Left hindlimb (tissue), 1 donor: ENCODE measurements around the gene DCANP1.
A peak's percentile ranks its signal among the peaks of the same experiment; 100 is the strongest.

Source experiments
- DNase-seq: peaks from one replicate; pipeline ENCODE4 v3.0.0-alpha.2; 2018

The DCANP1 gene

DNA sequence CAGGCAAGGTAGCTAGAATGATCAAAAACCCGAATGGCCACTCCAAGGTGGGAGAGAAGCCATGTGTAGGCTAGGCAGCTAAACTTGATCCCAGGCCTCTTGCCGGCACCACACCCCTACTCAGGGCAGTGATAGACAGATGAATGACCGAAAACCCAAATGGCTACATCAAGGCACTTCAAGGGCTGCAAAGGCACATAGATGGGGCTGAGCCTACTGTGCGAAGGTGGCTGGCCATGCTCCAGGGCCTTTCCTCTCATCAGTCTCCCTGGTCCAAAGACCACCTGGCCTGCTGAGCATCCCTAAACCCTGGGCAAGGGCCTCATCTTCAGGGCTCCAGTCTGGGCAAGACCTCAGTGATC lies 8.7 kb upstream of the DCANP1 start:
- no peak for DNase-seq

DNA sequence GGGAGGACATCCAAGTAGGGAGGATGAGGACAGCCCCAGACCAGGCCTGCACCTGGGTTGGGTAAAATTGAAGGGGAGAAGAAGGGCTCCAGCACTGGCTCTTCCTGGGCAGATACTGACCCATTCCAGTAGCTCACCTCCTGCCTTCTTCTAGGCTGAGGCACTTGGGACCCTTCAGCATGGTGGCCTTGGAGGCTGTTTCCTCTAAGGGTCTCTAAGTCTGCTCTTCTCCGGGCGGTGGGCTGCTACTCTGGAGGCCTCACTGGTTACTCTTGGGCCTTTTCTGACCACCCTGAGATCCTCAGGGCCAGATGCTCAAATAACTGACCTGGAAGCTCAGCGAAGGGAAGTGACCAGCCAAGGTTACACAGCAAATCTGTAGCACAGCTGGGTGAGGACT lies 7.8 kb upstream of the DCANP1 start:
- DNase-seq, result no peak

DNA sequence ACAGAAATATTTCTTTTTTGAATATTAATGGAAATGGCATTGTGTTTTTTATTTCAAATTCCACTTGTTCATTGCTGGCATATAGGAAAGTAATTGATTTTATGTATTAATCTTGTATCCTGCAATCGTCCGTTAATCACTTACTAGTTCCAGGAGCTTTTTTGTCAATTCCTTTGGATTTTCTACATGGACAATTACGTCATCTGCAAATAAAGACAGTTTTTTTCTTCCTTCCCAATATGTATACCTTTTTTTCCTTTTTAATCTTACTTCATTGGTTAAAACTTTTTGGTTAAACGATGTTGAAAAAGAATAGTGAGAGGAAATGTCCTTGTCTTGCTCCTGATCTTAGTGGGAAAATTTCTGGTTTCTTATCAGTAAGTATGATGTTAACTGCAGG lies 6.5 kb upstream of the DCANP1 start:
- DNase-seq, result no peak

GRCh38 chr5:135452321-135453030 lies 5.3 kb upstream of the DCANP1 start, which contains the start of gene TIFAB:
Gene TIFAB, minus strand, starts transcription at chr5:135452351. Its CDS starts 2,412 bp downstream, at chr5:135449939.
- no peak for DNase-seq

DNA sequence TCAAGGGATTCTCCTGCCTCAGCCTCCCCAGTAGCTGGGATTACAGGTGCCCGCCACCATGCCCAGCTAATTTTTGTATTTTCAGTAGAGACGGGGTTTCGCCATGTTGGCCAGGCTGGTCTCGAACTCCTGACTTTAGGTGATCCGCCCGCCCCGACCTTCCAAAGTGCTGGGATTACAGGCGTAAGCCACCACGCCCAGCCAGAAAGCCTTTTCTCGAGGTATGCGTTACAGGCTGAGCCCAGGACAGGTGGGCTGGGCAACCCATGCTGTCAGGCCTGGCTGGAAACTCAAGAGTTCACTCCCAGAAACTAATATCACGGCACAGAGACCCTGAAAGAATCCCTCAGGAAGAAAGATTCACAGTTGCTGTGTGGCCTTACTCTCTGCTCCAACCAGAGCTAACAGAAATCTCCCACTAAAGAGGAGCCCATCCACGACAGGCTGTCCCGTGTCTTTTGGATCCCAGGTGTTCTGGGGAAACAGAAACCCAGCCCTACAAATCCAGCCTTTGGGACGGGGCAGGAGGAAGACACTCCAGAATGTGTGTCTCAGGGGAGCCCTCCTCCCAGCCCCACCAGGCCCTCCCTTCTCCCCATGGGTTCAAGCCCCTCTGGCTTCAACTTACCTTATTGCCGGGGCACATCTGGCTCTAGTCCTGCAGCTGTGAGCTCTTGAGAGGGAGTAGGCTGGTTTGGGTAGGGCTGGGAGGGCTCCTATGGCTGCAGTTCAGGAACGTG lies 4.6 kb upstream of the DCANP1 start:
- no peak for DNase-seq

DNA sequence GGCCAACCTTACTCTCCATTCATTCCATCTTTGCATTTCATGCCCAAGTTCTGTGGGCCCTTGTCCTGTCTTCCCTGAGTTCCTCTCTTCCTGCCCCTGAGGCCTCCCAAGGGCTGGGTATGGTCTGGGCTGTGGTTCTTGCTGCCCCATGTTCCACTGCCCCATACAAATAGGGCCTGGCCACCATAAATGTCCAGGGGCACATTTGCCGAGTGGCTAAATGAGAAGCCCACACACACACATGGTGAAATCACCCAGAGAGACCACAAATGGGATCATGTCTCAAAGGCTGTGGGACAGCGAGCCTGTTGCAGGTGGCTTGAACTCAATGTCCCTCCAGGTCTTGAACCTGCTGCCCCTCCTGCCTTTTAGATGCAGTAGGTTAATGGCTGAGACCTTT lies 3.8 kb upstream of the DCANP1 start:
- no peak for DNase-seq

- DNase-seq, result no peak
Observed at GRCh38 chr5:135450336-135450735, 3.2 kb upstream of the DCANP1 start.

DNA sequence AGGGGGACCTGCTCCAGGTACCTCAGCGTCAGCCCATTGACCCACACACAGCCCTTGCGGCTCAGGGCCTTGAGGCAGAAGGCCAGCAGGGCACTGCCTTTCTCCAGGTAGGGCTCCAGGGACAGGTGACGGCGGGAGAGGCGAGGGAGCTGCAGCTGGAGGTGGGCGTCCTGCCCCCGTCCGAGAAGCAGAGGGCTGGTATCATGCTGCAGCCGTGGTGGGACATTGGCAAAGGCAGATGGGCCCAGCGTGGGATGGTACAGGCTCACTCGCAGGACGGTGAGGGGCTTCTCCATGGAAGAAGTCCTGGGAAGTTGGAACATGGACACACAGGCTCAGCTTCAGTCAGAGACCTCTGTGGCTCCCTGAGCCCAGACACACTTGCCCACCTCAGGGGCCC lies 2.5 kb upstream of the DCANP1 start:
- DNase-seq, result no peak

DNA sequence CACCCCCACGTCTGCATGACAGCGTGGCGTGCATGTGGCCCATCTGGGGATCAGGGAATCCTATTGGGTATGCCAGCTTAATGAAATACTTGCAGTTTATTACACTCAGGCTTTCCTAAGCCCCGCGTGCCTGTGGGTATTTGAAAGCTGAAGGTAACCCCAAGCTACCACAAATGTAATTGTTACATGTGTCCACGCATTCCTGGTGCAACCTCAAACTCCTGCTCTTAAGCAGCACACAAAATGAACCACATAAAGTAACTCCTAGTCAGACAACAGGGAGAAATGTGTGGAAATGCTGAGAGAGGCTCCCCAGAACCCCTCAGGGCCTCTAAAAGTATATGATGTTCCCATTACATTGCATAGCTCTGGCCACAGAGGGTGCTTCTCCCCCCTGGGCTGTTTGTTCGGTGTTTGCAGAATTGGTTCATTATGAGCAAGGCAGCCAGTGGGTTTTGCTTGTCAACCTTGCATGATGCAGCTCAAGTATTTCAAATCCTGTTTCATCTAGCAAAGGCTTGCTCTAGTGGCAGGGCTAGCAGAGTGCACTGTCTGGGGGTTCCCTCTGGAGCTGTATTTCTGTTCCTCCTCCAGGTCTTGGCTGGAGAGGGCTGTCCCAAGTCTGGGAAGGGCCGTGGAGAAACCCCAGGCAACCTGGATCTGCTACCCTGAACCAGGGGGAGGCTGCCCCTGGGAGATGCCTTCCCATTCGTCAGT lies 1.8 kb upstream of the DCANP1 start:
- DNase-seq, result no peak

DNA sequence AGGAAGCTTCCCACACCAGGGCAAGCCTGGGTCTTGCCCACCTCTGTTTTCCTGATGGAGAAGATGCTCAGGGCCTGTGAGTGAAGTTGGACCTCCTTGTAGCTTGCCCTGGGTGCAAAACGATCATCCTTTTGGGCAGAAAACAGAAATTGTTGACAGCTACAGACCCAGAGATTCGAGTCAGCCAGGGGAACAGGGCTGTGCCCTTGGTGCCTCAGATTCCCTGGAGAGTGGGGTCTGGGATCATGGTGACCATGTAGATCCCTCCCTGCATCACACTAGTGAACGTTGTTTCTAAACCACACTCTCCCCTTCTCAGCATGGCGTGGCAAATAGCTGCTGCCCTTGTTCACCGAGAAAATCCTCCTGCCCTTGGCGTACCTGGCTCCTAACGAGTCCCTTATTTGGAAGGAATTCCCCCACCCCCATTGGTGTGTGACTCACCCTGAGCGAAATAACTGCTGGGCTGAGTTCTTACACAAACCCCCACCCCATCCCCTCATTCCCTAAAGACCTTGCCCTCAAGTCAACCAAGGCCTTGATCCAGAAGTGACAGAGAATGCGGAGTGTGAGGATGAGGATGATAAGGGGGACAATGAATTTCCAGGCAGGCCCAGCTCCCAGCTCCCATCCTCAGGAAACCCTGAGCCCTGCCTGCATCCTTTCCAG lies 1.1 kb upstream of the DCANP1 start:
- DNase-seq, result no peak

GRCh38 chr5:135446615-135447014 lies 533 bp downstream of the DCANP1 start:
- no peak for DNase-seq

DNA sequence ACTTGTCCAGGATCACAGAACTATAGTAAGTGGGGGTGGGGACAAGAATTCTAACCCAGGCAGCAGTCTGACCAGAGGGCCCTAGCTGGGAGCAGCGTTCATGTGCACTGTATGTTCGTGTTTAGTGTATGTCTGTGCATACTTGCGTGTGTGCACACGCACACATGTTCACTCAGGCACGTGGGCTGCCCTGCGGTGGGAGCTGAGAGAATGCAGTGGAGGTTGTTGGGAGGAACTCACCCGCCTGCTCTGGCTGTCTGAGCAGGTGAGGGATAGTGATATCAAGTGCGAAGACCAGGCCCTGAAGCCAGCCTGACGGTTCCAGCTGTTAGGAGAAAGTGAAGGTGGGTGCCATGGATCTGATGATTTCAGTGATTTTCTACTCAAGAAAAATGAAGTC lies 942 bp downstream of the DCANP1 start:
- DNase-seq, result no peak

DNA sequence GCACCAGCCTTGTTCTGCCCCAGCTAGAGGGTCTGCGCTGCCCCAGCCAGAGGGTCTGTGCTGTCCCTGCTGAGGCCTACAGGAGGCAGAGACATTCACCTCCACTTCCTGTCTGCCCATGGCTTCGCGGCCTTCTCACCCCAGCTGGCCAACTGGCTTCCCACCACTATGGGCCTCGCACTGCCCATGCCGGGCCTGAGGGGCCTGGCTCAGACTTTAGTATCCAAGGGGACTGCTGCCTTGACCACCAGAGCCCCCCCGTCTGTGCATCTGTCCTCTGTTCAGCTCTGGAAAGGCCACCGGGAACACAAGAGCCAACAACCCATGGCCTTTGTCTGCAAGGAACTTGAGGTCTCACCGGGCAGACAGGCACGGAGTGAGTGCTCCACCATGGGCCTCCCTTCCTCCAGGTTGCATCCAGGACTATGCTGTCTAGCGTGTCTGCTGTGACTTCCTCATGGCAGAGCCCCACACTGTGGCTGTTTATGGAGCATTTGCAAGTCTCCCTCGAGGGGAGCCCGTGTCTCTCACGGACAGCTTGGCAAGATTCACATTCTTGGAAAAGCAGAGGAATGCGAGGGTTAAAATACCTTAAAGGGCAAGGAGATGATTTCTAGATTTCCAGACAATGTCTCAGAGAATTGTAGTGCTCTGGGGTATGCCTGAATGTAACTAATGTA lies 1.7 kb downstream of the DCANP1 start:
- DNase-seq, result no peak

DNA sequence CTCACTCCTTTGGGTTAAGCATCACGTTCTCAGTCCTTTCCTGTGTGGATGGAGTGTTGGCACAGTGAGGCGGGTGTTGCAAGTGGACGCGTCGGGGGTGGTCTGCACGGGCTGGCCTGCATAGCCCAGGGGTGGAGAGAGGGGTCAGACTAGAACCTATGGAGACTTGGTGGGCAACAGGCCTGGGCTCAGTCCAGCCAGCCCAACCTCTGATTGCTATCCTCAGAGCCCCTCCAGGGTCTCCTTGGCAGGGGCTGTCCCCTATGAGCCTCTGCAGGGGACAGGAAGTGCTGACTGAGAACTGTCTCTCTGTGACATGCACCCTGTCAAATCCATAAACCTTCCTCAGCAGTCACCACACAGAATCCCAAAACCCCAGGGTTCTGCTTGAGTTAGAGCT lies 2.3 kb downstream of the DCANP1 start:
- DNase-seq, result no peak

- DNase-seq, result no peak
Observed at GRCh38 chr5:135444360-135444759, 2.8 kb downstream of the DCANP1 start.

- DNase-seq, result peak; percentile 72
Observed at GRCh38 chr5:135443161-135443960, 3.8 kb downstream of the DCANP1 start.

DNA sequence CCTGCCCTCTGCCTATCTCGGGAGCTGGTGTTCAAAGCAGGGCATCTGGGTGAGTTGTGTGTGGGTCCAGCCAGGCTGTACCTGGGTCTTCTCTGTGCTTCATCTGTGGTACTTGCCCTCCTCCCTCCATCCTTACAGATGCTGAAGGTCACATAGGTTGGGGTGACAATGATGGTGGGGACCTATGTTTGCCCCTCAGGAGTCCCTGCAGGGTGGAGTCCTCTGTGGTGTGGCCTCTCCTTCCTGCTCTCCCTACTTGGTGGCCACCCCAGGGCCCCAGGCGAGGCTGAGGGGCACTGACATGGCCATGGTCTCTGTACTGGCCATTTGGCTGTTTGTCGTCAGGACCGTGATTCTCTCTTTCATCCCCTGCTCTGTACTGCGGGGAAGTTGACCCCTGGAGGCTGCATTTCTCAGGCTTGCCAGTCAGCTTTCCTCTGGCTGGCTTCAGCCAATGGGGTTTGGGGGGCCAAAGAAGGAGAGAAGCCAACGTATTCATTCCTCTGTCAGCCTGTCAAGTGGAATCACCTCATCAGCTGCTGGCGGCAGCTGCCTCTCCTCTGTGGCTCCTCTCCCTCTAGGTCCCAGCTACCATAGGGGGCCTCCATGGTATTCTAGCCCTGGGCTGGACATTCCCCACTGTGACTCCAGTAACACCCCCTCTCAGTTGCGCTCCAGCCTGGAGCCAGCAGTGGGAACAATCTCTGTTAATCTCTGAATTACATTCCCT lies 4.6 kb downstream of the DCANP1 start:
- no peak for DNase-seq

DNA sequence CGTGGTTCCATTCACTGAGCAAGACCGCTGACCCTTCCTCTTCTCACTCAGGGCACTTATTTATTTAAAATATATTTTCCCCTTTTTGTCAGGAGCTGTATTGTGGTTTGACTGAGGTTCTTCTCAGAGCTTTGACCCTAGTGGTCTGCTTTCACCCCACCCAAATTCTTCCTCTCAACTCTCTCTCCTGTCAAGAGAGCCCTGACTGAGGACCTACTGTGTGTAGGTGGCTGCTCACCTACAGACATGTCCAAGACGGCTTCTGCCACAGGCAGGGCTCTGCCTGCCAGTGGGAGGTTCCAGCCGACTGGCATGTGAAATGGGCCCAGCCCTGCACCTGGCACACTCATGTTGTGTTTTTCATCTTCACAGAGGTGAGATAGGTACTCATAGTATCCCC lies 5.2 kb downstream of the DCANP1 start:
- no peak for DNase-seq

DNA sequence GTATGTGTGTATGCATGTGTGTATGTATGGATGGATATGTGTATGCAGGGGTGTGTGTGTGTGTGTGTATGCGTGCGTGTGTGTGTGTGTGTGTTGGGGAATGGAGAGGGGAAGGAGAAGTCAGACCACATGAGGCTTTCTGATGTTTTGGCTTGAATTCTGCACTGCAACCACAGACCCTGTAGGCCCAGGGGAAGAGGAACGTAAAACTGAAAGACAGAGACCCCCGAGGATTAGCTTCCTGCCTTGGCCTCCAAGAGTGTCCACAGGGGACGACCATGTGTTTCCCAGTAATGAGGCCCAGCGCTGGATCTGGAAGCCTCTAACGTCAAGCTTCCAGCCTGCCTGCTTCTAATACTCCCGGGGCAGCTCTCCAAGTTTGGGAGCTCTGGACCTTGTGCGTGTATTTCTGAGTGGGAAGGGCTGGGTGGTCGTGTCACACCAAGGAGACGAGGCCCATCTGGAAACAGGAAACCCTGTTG lies 5.8 kb downstream of the DCANP1 start:
- DNase-seq, result peak; percentile 73

- DNase-seq, result no peak
Observed at GRCh38 chr5:135440916-135441315, 6.2 kb downstream of the DCANP1 start.
